Transverse colon (tissue), 4 donors: ENCODE data around the gene PHF20. TPM values are rescaled to one million over a fixed set of nuclear protein-coding genes. Genes with fewer than 3 reads are reported as not detected.
A peak's percentile ranks its signal among the peaks of the same experiment; 100 is the strongest.
"Not testable (repeated sequence)": the region's sequence is repeated elsewhere in the genome, so short reads cannot be mapped to it uniquely, and the experiment has no call there.

Experiments
- DNase-seq: peaks from one replicate; pipeline ENCODE4 v3.0.0-alpha.2; 2019
- H3K27ac ChIP-seq, 4 donors: fragments of 200-600 bp; sonication (generic); 2 replicates each; pipeline ENCODE4 v1.5.1; 2016 to 2018; ENCODE audit warnings: inconsistent platforms in 4 of 4
- H3K27me3 ChIP-seq: fragments of 200-600 bp; sonication (generic); 2 replicates; pipeline ENCODE4 v1.5.1; 2017; ENCODE audit warnings: inconsistent platforms
- H3K36me3 ChIP-seq, 4 donors: fragments of 200-600 bp; sonication (generic); 2 replicates each; pipeline ENCODE4 v1.5.1; 2017 to 2019; ENCODE audit warnings: inconsistent platforms in 4 of 4
- H3K4me1 ChIP-seq, 4 donors: fragments of 200-600 bp; sonication (generic); 2 replicates each; pipeline ENCODE4 v1.5.1; 2017 to 2020; ENCODE audit warnings: inconsistent platforms in 4 of 4
- H3K4me3 ChIP-seq, 4 donors: fragments of 200-600 bp; sonication (generic); 1 replicate in 1 of 4; 2 replicates in 3 of 4; pipeline versions ENCODE4 v1.5.1 to v1.6.1; 2017 to 2019; ENCODE audit warnings: inconsistent platforms in 4 of 4
- H3K9me3 ChIP-seq, 2 donors: fragments of 200-600 bp; sonication (generic); 2 replicates each; pipeline ENCODE4 v1.5.1; 2017 to 2019; ENCODE audit warnings: inconsistent platforms in 2 of 2
- EP300 ChIP-seq: sonication (generic); formaldehyde crosslinking; IDR thresholded peaks from one replicate; pipeline ENCODE4 v1.6.1; 2017; ENCODE audit warnings: antibody characterized with exemption, low read depth
- POLR2A ChIP-seq: fragments of 450-650 bp; IDR thresholded peaks from one replicate; pipeline ENCODE4 v1.6.1; 2016; ENCODE audit warnings: antibody characterized with exemption, mild to moderate bottlenecking, moderate library complexity
- POLR2AphosphoS5 ChIP-seq, 3 donors: sonication (generic); formaldehyde crosslinking; IDR thresholded peaks; one replicate each; pipeline ENCODE4 v1.6.1; 2016; ENCODE audit warnings: antibody characterized with exemption in 3 of 3
- WGBS, 2 donors: methylation state at CpG; one replicate each; pipeline ENCODE4 v1.1.5; 2018; ENCODE audit warnings: low coverage in 1 of 2; 5-methylcytosine and 5-hydroxymethylcytosine counted together
- in situ Hi-C, 4 donors: fragments of 200-750 bp; cut with MboI; loops; one replicate each; pipeline versions ENCODE4 v1.15.0 to v1.15.1; 2017; ENCODE audit warnings: low sequenced_read_pairs in 3 of 4, low pct_ligation_motif_present in 1 of 4, low pct_unique_long_range_greater_than_20kb in 1 of 4
- intact Hi-C: fragments of 100-400 bp; cut with DNase I; formaldehyde crosslinking; loops from one replicate; pipeline ENCODE4 v1.15.1; 2023; ENCODE audit warnings: low total_unique reads
- total RNA-seq, 4 donors: library from RNA; depleted of rRNA; stranded (reverse); fragments of >200 nt; gene quantifications; one replicate each; pipeline ENCODE4 v1.1.0, GENCODE V29; 2016
- TF ChIP-seq, protein P1 (sequence below), 5 experiments: fragments of 200-600 bp in 3 of 5; fragments of 450-650 bp in 2 of 5; sonication (generic) in 3 of 5; IDR thresholded peaks; 1 replicate in 2 of 5; 2 replicates in 3 of 5; pipeline ENCODE4 v1.5.1; 2016 to 2017; ENCODE audit warnings: antibody characterized with exemption in 5 of 5, inconsistent platforms in 3 of 5, mild to moderate bottlenecking in 2 of 5, moderate library complexity in 1 of 5

PHF20 gene
- total RNA-seq, 4 donors from 2014 or later, result 20.6 to 88.6 (median 43.1) TPM

DNA sequence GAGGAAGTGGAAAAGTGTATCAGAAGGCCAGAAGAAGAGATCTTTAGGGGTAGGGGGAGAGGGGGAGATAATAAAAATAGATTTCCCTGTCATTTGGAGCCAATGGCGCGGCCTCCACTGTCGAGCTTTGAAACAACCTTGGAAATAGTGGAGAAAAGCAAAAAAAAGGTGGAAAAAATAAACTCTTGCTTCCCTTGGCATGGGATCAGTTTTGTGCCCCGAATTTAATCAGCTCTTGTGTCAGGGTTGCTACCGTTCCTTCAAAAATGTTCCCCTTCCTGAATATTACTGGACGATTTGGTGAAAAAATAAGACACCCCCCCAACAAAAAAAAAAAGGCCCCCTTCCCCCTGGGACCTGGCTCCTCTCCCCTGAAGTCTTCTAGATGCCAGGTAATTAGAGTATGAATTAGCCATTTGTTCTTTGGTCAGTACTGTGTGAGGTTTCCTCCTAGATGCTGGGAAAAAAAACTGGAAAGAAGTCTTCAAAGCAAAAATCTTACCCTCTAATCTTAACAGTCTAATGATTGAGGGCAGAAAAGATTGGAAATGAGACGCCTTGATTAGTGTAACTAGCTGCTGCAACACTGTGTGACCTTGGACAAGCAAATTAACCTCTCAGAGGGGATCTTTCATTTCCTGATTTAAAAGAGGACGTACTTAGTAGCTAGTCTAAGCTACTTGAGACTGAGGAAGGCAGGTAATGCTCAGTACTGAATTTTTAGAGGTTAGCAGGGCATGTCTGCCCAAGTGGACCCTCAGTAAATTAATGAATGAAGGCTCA, 28.9 kb upstream of the PHF20 start:
- intact Hi-C loops, result loop anchor here (10.0 kb wide), 1 partner anchor 132 kb away; no protein-coding TSS in a partner anchor
- in situ Hi-C loops, result no loop called here
- Histone ChIP-seq H3K4me3 (peak overlapping the region; percentile 52 to 80 (median 64)), H3K4me1 (peaks cover 13 to 39% (median 28%) of the 10 kb centered on the region in 4 donors), H3K27me3 (no peaks in the 10 kb centered on the region), H3K36me3 (peaks cover 0 to 23% (median 11%) of the 10 kb centered on the region in 4 donors), H3K9me3 (no peaks in the 10 kb centered on the region), H3K27ac (peak overlapping the region; percentile 96 to 99 (median 98))
- 0 to 1% methylated on average over 5 to 8 of the region's 8 CpGs for WGBS, 2 donors
- TF ChIP-seq POLR2A (no peak), POLR2AphosphoS5 (IDR thresholded peaks at IDR 0.05) (peak in 2 of 3 donors; percentile 37 to 39), EP300 (no peak)
- TF ChIP-seq, protein P1, sequence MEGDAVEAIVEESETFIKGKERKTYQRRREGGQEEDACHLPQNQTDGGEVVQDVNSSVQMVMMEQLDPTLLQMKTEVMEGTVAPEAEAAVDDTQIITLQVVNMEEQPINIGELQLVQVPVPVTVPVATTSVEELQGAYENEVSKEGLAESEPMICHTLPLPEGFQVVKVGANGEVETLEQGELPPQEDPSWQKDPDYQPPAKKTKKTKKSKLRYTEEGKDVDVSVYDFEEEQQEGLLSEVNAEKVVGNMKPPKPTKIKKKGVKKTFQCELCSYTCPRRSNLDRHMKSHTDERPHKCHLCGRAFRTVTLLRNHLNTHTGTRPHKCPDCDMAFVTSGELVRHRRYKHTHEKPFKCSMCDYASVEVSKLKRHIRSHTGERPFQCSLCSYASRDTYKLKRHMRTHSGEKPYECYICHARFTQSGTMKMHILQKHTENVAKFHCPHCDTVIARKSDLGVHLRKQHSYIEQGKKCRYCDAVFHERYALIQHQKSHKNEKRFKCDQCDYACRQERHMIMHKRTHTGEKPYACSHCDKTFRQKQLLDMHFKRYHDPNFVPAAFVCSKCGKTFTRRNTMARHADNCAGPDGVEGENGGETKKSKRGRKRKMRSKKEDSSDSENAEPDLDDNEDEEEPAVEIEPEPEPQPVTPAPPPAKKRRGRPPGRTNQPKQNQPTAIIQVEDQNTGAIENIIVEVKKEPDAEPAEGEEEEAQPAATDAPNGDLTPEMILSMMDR (IDR thresholded peaks at IDR 0.05), result peak in 2 of 5 experiments; percentile 1 to 6
- DNase-seq, result no peak

DNA sequence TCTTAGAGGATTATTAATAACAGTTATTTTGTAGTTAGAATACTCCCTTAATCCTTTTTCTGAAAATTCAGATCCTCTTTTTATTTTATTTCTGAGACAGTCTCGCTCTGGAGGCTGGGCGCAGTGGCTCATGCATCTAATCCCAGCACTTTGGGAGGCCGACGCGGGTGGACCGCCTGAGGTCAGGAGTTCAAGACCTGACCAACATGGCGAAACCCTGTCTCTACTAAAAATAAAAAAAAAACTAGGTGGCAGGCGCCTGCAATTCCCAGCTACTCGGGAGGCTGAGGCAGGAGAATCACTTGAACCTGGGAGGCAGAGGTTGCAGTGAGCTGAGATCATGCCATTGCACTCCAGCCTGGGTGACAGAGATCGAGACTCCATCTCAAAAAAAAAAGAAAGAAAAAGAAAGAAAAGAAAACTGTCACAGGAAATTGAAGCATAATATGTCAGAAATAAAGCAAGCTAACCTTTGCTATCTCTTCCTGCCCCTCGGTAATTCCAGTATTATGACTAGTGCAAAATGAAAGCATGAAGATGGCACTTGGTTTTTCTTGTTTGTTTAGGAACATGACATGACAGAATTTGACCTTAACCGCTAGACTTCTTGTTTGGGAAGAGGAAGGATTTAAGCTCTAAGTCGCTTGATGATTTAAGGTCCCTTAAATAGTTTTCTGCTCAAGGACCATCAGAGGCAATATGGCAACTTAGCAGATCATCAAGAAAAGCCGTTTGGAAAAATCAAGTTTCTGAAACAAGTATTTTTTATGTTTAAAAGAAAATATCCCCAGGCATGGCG, 27.9 kb upstream of the PHF20 start:
- Histone ChIP-seq H3K36me3 (peaks cover 0 to 14% (median 6%) of the 10 kb centered on the region in 4 donors), H3K9me3 (no peaks in the 10 kb centered on the region), H3K27me3 (no peaks in the 10 kb centered on the region), H3K4me3 (peak overlapping the region in 1 of 4 donors; percentile 66), H3K4me1 (peaks cover 11 to 30% (median 22%) of the 10 kb centered on the region in 4 donors), H3K27ac (peak overlapping the region; percentile 96 to 99 (median 98))
- TF ChIP-seq, protein P1 (IDR thresholded peaks at IDR 0.05), result no peak
- TF ChIP-seq POLR2A (no peak), EP300 (no peak), POLR2AphosphoS5 (IDR thresholded peaks at IDR 0.05) (no peak)
- 60 to 77% methylated on average over 10 to 15 of the region's 15 CpGs for WGBS, 2 donors
- in situ Hi-C loops, result no loop called here
- intact Hi-C loops, result loop anchor here (10.0 kb wide), 1 partner anchor 131 kb away; no protein-coding TSS in a partner anchor
- no peak for DNase-seq

DNA sequence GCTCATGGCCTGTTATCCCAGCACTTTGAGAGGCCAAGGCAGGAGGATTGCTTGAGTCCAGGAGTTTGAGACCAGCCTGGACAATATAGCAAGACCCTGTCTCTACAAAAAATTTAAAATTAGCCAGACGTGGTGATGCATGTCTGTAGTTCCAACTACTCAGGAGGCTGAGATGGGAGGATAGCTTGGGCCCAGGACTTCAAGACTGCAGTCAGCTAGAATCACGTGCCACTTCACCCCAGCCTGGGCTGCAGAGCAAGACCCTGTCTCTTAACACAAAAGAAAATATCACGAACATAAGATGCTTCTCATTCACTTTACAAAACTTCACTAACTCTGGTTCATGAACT, 27.3 kb upstream of the PHF20 start:
- in situ Hi-C loops, result not testable (repeated sequence)

DNA sequence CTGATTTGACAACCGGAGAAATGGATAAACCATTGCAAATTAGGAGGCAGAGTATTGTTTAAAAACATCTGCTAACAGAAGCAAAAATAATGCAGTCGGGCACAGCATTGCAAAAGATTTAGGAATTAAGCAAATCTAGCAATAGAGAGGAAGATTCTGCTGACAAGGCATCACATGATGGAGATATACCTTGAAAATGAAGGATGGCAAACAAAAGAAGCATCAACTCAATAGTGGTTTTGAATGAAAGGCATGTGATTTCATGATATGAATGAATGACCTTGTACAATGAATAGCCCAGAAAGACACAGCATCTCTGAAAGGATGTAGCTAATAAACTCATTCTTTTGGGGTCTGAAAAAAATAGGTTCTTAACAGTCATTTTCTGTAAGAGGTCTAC, 21.2 kb upstream of the PHF20 start:
- TF ChIP-seq POLR2AphosphoS5 (IDR thresholded peaks at IDR 0.05) (no peak), POLR2A (no peak)
- intact Hi-C loops, result no loop called here
- Histone ChIP-seq H3K4me1 (no peaks in the 10 kb centered on the region), H3K27me3 (no peaks in the 10 kb centered on the region), H3K9me3 (no peaks in the 10 kb centered on the region), H3K36me3 (no peaks in the 10 kb centered on the region), H3K4me3 (no peak overlapping the region), H3K27ac (no peak overlapping the region)
- WGBS, 2 donors, result 70 to 85% methylated on average over 2 of the region's 2 CpGs
- no peak for DNase-seq
- in situ Hi-C loops, result no loop called here

More for the DNA sequence above, 27.3 kb upstream of the PHF20 start:
- 93 to 95% methylated on average over 3 of the region's 3 CpGs for WGBS, 2 donors
- not testable (repeated sequence) for DNase-seq, H3K9me3 ChIP-seq, H3K36me3 ChIP-seq, H3K27me3 ChIP-seq
- H3K4me1 ChIP-seq, result peaks cover 6 to 24% (median 17%) of the 10 kb centered on the region in 4 donors
- peak overlapping the region; percentile 96 to 99 (median 98) for H3K27ac ChIP-seq
- peak overlapping the region in 1 of 4 donors; percentile 66 for H3K4me3 ChIP-seq
- intact Hi-C loops, result loop anchor here (10.0 kb wide), 1 partner anchor 130 kb away; no protein-coding TSS in a partner anchor

DNA sequence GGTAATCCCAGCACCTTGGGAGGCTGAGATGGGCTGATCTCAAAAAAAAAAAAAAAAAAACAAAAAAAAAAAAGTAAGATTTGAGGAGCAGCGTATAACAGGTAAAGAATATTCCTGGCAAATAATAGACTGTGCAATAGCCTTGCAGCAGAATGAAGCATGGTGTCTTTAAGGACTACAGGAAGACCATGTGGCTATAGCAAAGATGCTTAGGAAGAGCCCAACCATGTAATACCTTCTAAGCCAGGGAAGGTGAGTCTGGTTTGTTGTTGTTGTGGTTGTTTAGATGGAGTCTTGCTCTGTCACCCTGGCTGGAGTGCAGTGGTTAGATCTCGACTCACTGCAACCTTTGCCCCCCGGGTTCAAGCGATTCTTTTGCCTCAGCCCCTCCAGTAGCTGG, 15.4 kb upstream of the PHF20 start:
- in situ Hi-C loops, result no loop called here
- H3K4me3 ChIP-seq, result no peak overlapping the region
- whole genome bisulfite sequencing, 2 donors, result 94 to 100% methylated on average over 1 to 4 of the region's 4 CpGs
- H3K27ac ChIP-seq, result no peak overlapping the region
- no peaks in the 10 kb centered on the region for H3K27me3 ChIP-seq
- intact Hi-C loops, result no loop called here
- no peaks in the 10 kb centered on the region for H3K36me3 ChIP-seq
- no peaks in the 10 kb centered on the region for H3K4me1 ChIP-seq
- no peak for DNase-seq
- no peak for TF ChIP-seq POLR2AphosphoS5 (IDR thresholded peaks at IDR 0.05)
- TF ChIP-seq, protein P1 (IDR thresholded peaks at IDR 0.05), result no peak
- no peak for TF ChIP-seq POLR2A
- no peak for TF ChIP-seq EP300
- H3K9me3 ChIP-seq, result no peaks in the 10 kb centered on the region
